SU-DHL-6 (cell line): ENCODE measurements around the gene NKX2-2.

Experiments
- EZH2phosphoT487 ChIP-seq: fragments of 200-600 bp; sonication (generic), shearing (Covaris generic); conservative IDR thresholded peaks from 2 replicates; pipeline ENCODE4 v1.6.1; 2018; ENCODE audit warnings: mild to moderate bottlenecking, antibody characterized with exemption, low read length, moderate library complexity, mixed read lengths
- TF ChIP-seq, protein P1 (sequence below): fragments of 200-600 bp; sonication (generic); IDR thresholded peaks from one replicate; pipeline ENCODE4 v1.5.1; 2017; ENCODE audit warnings: antibody characterized with exemption, mild to moderate bottlenecking, low read length, moderate library complexity; ENCODE audit not compliant: insufficient read depth, poor library complexity, severe bottlenecking

DNA sequence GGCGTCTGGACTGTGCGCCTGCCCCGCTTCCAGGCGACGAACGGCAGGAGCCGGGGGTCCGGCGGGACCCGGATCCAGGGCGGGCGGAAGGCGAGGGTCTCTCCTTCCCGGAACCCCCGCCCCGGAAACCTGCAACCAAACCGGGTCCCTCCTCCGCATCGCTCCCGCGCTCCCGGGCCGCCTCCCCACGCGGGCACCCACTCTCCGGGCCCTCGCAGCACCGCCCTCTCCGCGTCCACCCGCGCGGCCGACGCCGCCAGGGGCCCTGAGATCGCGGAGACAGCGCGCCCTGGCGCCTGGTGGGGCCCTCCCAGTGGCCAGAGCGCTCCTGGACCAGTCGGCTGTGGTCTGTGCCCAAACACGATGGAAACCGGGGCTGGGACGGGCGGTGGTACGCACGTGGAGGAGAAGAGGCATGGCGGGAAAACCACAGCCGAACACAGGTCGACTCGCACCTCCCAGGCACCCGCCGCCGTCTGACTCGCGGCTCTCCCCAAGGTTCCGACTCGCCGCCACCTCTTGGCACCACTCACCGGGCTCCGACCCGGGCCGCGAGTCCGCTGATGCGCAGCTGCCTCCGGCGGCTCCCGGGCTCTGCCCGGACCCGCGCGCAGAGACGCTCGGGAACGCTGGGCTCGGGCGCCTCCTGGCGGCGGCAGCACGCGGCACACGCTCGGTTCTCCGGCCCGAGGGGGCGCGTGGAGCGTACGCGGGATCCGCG is 7.9 kb downstream of the NKX2-2 start:
- TF ChIP-seq, protein P1, sequence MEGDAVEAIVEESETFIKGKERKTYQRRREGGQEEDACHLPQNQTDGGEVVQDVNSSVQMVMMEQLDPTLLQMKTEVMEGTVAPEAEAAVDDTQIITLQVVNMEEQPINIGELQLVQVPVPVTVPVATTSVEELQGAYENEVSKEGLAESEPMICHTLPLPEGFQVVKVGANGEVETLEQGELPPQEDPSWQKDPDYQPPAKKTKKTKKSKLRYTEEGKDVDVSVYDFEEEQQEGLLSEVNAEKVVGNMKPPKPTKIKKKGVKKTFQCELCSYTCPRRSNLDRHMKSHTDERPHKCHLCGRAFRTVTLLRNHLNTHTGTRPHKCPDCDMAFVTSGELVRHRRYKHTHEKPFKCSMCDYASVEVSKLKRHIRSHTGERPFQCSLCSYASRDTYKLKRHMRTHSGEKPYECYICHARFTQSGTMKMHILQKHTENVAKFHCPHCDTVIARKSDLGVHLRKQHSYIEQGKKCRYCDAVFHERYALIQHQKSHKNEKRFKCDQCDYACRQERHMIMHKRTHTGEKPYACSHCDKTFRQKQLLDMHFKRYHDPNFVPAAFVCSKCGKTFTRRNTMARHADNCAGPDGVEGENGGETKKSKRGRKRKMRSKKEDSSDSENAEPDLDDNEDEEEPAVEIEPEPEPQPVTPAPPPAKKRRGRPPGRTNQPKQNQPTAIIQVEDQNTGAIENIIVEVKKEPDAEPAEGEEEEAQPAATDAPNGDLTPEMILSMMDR, result no peak
- TF ChIP-seq EZH2phosphoT487, result no peak
